Eye (tissue), 1 donor: ENCODE results near the gene SMYD4.
"Not testable (repeated sequence)": the region's sequence is repeated elsewhere in the genome, so short reads cannot be mapped to it uniquely, and the experiment has no call there.

Source experiments
- DNase-seq: peaks from one replicate; pipeline ENCODE4 v3.0.0-alpha.2; 2015

Gene SMYD4

GRCh38 chr17:1779571-1780131 lies 50.1 kb downstream of the SMYD4 start:
- peak; percentile 85 for DNase-seq

GRCh38 chr17:1776857-1777256 lies 52.8 kb downstream of the SMYD4 start:
- DNase-seq, result no peak

GRCh38 chr17:1776328-1776727 lies 53.4 kb downstream of the SMYD4 start:
- DNase-seq, result no peak

GRCh38 chr17:1774390-1775176 lies 55.1 kb downstream of the SMYD4 start:
- no peak for DNase-seq

- DNase-seq, result no peak
Measured at GRCh38 chr17:1773696-1774181, 56.0 kb downstream of the SMYD4 start.

GRCh38 chr17:1773000-1773695 lies 56.6 kb downstream of the SMYD4 start:
- DNase-seq, result not testable (repeated sequence)

GRCh38 chr17:1769822-1770477 lies 59.8 kb downstream of the SMYD4 start:
- DNase-seq, result peak; percentile 66

GRCh38 chr17:1767358-1767757 lies 62.3 kb downstream of the SMYD4 start:
- no peak for DNase-seq

GRCh38 chr17:1766382-1767135 lies 63.1 kb downstream of the SMYD4 start:
- DNase-seq, result no peak

GRCh38 chr17:1765576-1765975 lies 64.1 kb downstream of the SMYD4 start:
- DNase-seq, result no peak

- DNase-seq, result not testable (repeated sequence)
Measured at GRCh38 chr17:1764705-1765104, 65.0 kb downstream of the SMYD4 start.

- DNase-seq, result peak; percentile 72
Measured at GRCh38 chr17:1764284-1764683, 65.4 kb downstream of the SMYD4 start.

GRCh38 chr17:1762901-1763898 lies 66.5 kb downstream of the SMYD4 start:
- peak; percentile 92 for DNase-seq

- peak; percentile 68 for DNase-seq
Measured at GRCh38 chr17:1762233-1762900, 67.3 kb downstream of the SMYD4 start.

- no peak for DNase-seq
Measured at GRCh38 chr17:1759529-1759928, 70.2 kb downstream of the SMYD4 start.

- no peak for DNase-seq
Measured at GRCh38 chr17:1758807-1759206, 70.9 kb downstream of the SMYD4 start.

- no peak for DNase-seq
Measured at GRCh38 chr17:1755827-1756262, 73.9 kb downstream of the SMYD4 start.

- no peak for DNase-seq
Measured at GRCh38 chr17:1755252-1755826, 74.4 kb downstream of the SMYD4 start.

GRCh38 chr17:1754430-1755112 lies 75.1 kb downstream of the SMYD4 start:
- no peak for DNase-seq
